Uterus (tissue), 2 donors: ENCODE data around the gene SLC22A23.

ENCODE experiments used
- POLR2A ChIP-seq, 2 donors: fragments of 450-650 bp; IDR thresholded peaks; one replicate each; pipeline ENCODE4 v1.6.1; 2016; ENCODE audit warnings: antibody characterized with exemption in 2 of 2, mild to moderate bottlenecking in 1 of 2, moderate library complexity in 1 of 2
- TF ChIP-seq, protein P1 (sequence below), 4 experiments: fragments of 200-600 bp in 2 of 4; fragments of 450-650 bp in 2 of 4; sonication (generic) in 2 of 4; IDR thresholded peaks; one replicate each; pipeline ENCODE4 v1.5.1; 2016 to 2019; ENCODE audit warnings: antibody characterized with exemption in 4 of 4, mild to moderate bottlenecking in 2 of 4, moderate library complexity in 1 of 4

- TF ChIP-seq, protein P1, sequence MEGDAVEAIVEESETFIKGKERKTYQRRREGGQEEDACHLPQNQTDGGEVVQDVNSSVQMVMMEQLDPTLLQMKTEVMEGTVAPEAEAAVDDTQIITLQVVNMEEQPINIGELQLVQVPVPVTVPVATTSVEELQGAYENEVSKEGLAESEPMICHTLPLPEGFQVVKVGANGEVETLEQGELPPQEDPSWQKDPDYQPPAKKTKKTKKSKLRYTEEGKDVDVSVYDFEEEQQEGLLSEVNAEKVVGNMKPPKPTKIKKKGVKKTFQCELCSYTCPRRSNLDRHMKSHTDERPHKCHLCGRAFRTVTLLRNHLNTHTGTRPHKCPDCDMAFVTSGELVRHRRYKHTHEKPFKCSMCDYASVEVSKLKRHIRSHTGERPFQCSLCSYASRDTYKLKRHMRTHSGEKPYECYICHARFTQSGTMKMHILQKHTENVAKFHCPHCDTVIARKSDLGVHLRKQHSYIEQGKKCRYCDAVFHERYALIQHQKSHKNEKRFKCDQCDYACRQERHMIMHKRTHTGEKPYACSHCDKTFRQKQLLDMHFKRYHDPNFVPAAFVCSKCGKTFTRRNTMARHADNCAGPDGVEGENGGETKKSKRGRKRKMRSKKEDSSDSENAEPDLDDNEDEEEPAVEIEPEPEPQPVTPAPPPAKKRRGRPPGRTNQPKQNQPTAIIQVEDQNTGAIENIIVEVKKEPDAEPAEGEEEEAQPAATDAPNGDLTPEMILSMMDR (IDR thresholded peaks at IDR 0.05) = no peak
- no peak for TF ChIP-seq POLR2A (IDR thresholded peaks at IDR 0.05)
These were observed 120.6 kb downstream of the SLC22A23 start for GRCh38 chr6:3336066-3336786.
